Amniotic epithelial cell (primary cell): ENCODE data around the gene CGN.

Source experiments
- DNase-seq: peaks from one replicate; pipeline ENCODE4 v3.0.0-alpha.2; 2010; ENCODE audit warnings: low read depth

The CGN gene

GRCh38 chr1:151510957-151511635 is at the start of gene CGN:
Gene CGN, plus strand, starts transcription at chr1:151511387. Its CDS starts 7,133 bp downstream, at chr1:151518520.
- DNase-seq = peak; percentile 75

- no peak for DNase-seq
Observed at GRCh38 chr1:151461694-151462093, 49.5 kb upstream of the CGN start.

GRCh38 chr1:151465026-151465425 is 46.2 kb upstream of the CGN start:
- no peak for DNase-seq

GRCh38 chr1:151472856-151473731 is 38.1 kb upstream of the CGN start:
- peak; percentile 66 for DNase-seq

- no peak for DNase-seq
Observed at GRCh38 chr1:151474745-151475144, 36.4 kb upstream of the CGN start.

- DNase-seq = no peak
Observed at GRCh38 chr1:151475175-151475574, 36.0 kb upstream of the CGN start.

GRCh38 chr1:151476083-151476482 is 35.1 kb upstream of the CGN start:
- DNase-seq = no peak

GRCh38 chr1:151477066-151477465 is 34.1 kb upstream of the CGN start:
- DNase-seq = no peak

GRCh38 chr1:151478140-151478812 is 32.9 kb upstream of the CGN start:
- no peak for DNase-seq

GRCh38 chr1:151478923-151479322 is 32.3 kb upstream of the CGN start:
- peak; percentile 87 for DNase-seq

- DNase-seq = no peak
Observed at GRCh38 chr1:151479462-151479861, 31.7 kb upstream of the CGN start.

- no peak for DNase-seq
Observed at GRCh38 chr1:151482017-151482416, 29.2 kb upstream of the CGN start.

- DNase-seq = peak; percentile 62
Observed at GRCh38 chr1:151485685-151486255, 25.4 kb upstream of the CGN start.

GRCh38 chr1:151486557-151486956 is 24.6 kb upstream of the CGN start:
- DNase-seq = no peak

- no peak for DNase-seq
Observed at GRCh38 chr1:151491641-151492040, 19.5 kb upstream of the CGN start.

GRCh38 chr1:151492120-151492519 is 19.1 kb upstream of the CGN start:
- DNase-seq = no peak

- no peak for DNase-seq
Observed at GRCh38 chr1:151493042-151493441, 18.1 kb upstream of the CGN start.

- peak; percentile 83 for DNase-seq
Observed at GRCh38 chr1:151494741-151495281, 16.4 kb upstream of the CGN start.

- DNase-seq = no peak
Observed at GRCh38 chr1:151495316-151495715, 15.9 kb upstream of the CGN start.

- DNase-seq = no peak
Observed at GRCh38 chr1:151499365-151499764, 11.8 kb upstream of the CGN start.

GRCh38 chr1:151499930-151500329 is 11.3 kb upstream of the CGN start:
- no peak for DNase-seq

- DNase-seq = no peak
Observed at GRCh38 chr1:151501474-151501873, 9.7 kb upstream of the CGN start.
